ENCODE data around the gene CAV1.

- TF ChIP-seq CTCF (conservative IDR thresholded peaks at IDR 0.05 in 1 of 2, IDR thresholded peaks at IDR 0.05 in 1 of 2; ENCODE audit: extremely low read depth in 1 of 2, insufficient read depth in 1 of 2, low read depth in 1 of 2, low read length in 2 of 2), result no peak
- no peak for TF ChIP-seq EZH2 (IDR thresholded peaks at IDR 0.05; ENCODE audit: borderline replicate concordance, low read length)
Observed at GRCh38 chr7:116544487-116544886, 19.7 kb downstream of the CAV1 start.
